Thyroid gland (tissue), 4 donors: ENCODE results near the gene PARL.

Source experiments
- CTCF ChIP-seq, 6 experiments: fragments of 200-600 bp in 3 of 6; fragments of 450-650 bp in 3 of 6; sonication (generic) in 3 of 6; IDR thresholded peaks; one replicate each; pipeline ENCODE4 v1.5.1; 2016 to 2019; ENCODE audit warnings: antibody characterized with exemption in 6 of 6, mild to moderate bottlenecking in 2 of 6, inconsistent platforms in 1 of 6, moderate library complexity in 1 of 6
- POLR2A ChIP-seq, 2 donors: fragments of 450-650 bp; IDR thresholded peaks; one replicate each; pipeline ENCODE4 v1.6.1; 2017; ENCODE audit warnings: antibody characterized with exemption in 2 of 2, mild to moderate bottlenecking in 2 of 2, moderate library complexity in 1 of 2

- TF ChIP-seq CTCF (IDR thresholded peaks at IDR 0.05): no peak
- no peak for TF ChIP-seq POLR2A (IDR thresholded peaks at IDR 0.05)
These were observed 36.4 kb upstream of the PARL start for GRCh38 chr3:183921096-183921495.
